WTC11 (cell line): ENCODE results near the gene ELOVL1. TPM values are rescaled to one million over a fixed set of nuclear protein-coding genes. Genes with fewer than 3 reads are reported as not detected.
"Not testable (repeated sequence)": the region's sequence is repeated elsewhere in the genome, so short reads cannot be mapped to it uniquely, and the experiment has no call there.

Experiments used
- ATAC-seq: fragments of 200-7000 bp; cut with Tn5 transposase; 2 replicates; pipeline ENCODE4 v1.10.0; 2021; ENCODE audit warnings: mild to moderate bottlenecking, moderate library complexity
- CTCF ChIA-PET: fragments of 300-600 bp; sonication (Branson Sonifier 250); formaldehyde crosslinking; loops from one replicate; lab custom pipeline; 2021; ENCODE audit warnings: antibody characterized with exemption; lab: Charles Lee
- POLR2A ChIA-PET: fragments of 350-600 bp; sonication (Branson Sonifier 250); formaldehyde crosslinking; loops from one replicate; lab custom pipeline; 2021; ENCODE audit warnings: antibody characterized with exemption; lab: Charles Lee
- DNase-seq: peaks from one replicate; pipeline ENCODE4 v3.0.0; 2021; ENCODE audit warnings: low spot score
- H3K27ac Mint-ChIP-seq: 2 replicates; pipeline ENCODE4 v1.8.0; 2021; ENCODE audit warnings: mixed read lengths
- H3K27me3 Mint-ChIP-seq: 2 replicates; pipeline ENCODE4 v1.8.0; 2021; ENCODE audit warnings: low read depth, mild to moderate bottlenecking, moderate library complexity, mixed read lengths
- H3K36me3 Mint-ChIP-seq: 2 replicates; pipeline ENCODE4 v1.8.0; 2021; ENCODE audit warnings: mixed read lengths
- H3K4me1 Mint-ChIP-seq: 2 replicates; pipeline ENCODE4 v1.8.0; 2022; ENCODE audit warnings: mixed read lengths
- H3K4me3 Mint-ChIP-seq: 2 replicates; pipeline ENCODE4 v1.8.0; 2021; ENCODE audit warnings: mild to moderate bottlenecking, moderate library complexity, mixed read lengths
- H3K9me3 Mint-ChIP-seq: 2 replicates; pipeline ENCODE4 v1.8.0; 2021; ENCODE audit warnings: mixed read lengths
- ATF3 ChIP-seq: sonication (generic); formaldehyde crosslinking; conservative IDR thresholded peaks from 2 replicates; pipeline ENCODE4 v1.8.1; 2022; ENCODE audit warnings: mild to moderate bottlenecking, missing genetic modification reagents
- MYBL2 ChIP-seq: sonication (generic); formaldehyde crosslinking; IDR thresholded peaks from 2 replicates; pipeline ENCODE4 v1.8.1; 2023; ENCODE audit warnings: mild to moderate bottlenecking, moderate library complexity, missing genetic modification reagents
- NFYB ChIP-seq: sonication (generic); formaldehyde crosslinking; conservative IDR thresholded peaks from 2 replicates; pipeline ENCODE4 v1.8.0; 2022; ENCODE audit warnings: low read depth, missing genetic modification reagents
- NR3C1 ChIP-seq: sonication (generic); formaldehyde crosslinking; conservative IDR thresholded peaks from 2 replicates; pipeline ENCODE4 v1.8.1; 2023; ENCODE audit warnings: low read depth, mild to moderate bottlenecking, missing genetic modification reagents
- PREB ChIP-seq: sonication (generic); formaldehyde crosslinking; IDR thresholded peaks from 2 replicates; pipeline ENCODE4 v1.8.1; 2022; ENCODE audit warnings: mild to moderate bottlenecking, missing genetic modification reagents, moderate library complexity, borderline replicate concordance
- PRRX2 ChIP-seq: fragments of 250-450 bp; sonication (Bioruptor Pico); IDR thresholded peaks from 2 replicates; pipeline ENCODE4 v1.8.0; 2021; ENCODE audit warnings: mild to moderate bottlenecking
- ZBTB21 ChIP-seq: sonication (generic); formaldehyde crosslinking; IDR thresholded peaks from 2 replicates; pipeline ENCODE4 v1.8.1; 2023; ENCODE audit warnings: mild to moderate bottlenecking, missing genetic modification reagents, borderline replicate concordance
- ZNF121 ChIP-seq: sonication (generic); formaldehyde crosslinking; IDR thresholded peaks from 2 replicates; pipeline ENCODE4 v1.8.0; 2023; ENCODE audit warnings: missing genetic modification reagents
- total RNA-seq: library from RNA; stranded (reverse); gene quantifications from 3 replicates; pipeline ENCODE4 v1.2.3, GENCODE V29; 2021
- TF ChIP-seq, protein P1 (sequence below): fragments of 250-450 bp; sonication (Bioruptor Pico); IDR thresholded peaks from 2 replicates; pipeline ENCODE4 v1.9.0; 2021; ENCODE audit warnings: mild to moderate bottlenecking
- TF ChIP-seq, protein P2 (sequence below): sonication (generic); formaldehyde crosslinking; IDR thresholded peaks from 2 replicates; pipeline ENCODE4 v1.8.0; 2023; ENCODE audit warnings: missing genetic modification reagents
- TF ChIP-seq, protein P3 (sequence below): fragments of 250-450 bp; sonication (Bioruptor Pico); IDR thresholded peaks from 2 replicates; pipeline ENCODE4 v1.8.0; 2021; ENCODE audit warnings: mild to moderate bottlenecking
- TF ChIP-seq, protein P4 (sequence below): fragments of 250-450 bp; sonication (Bioruptor Pico); IDR thresholded peaks from 2 replicates; pipeline ENCODE4 v1.9.0; 2021; ENCODE audit warnings: moderate library complexity, mild to moderate bottlenecking, inconsistent platforms, borderline replicate concordance
- TF ChIP-seq, protein P5 (sequence below): sonication (generic); formaldehyde crosslinking; IDR thresholded peaks from 2 replicates; pipeline ENCODE4 v1.8.1; 2022; ENCODE audit warnings: low read depth, missing genetic modification reagents, borderline replicate concordance
- TF ChIP-seq, protein P6 (sequence below): sonication (generic); formaldehyde crosslinking; IDR thresholded peaks from 2 replicates; pipeline ENCODE4 v1.8.0; 2023; ENCODE audit warnings: mild to moderate bottlenecking, missing genetic modification reagents

Gene ELOVL1
- total RNA-seq, 1 experiment from 2014 or later: 26.6 TPM

DNA sequence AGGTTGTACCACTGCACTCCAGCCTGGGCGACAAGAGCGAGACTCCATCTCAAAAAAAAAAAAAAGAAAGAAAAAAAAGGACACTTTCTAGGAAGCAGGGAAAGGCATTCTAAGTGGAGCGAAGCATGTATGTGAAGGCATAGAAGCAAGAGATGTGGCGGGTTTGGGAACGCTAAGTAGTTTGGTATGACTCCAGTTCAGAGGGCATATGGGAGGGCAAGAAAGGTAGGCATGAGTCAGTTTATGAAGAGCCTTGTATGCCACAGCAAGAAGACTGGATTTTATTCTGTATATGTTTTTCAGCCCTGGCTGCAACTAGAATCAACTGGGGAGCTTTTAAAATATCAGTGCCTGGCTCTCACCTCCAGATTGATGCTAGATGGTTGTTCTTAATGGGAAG is 4.4 kb upstream of the ELOVL1 start (continued):
- TF ChIP-seq, protein P1, sequence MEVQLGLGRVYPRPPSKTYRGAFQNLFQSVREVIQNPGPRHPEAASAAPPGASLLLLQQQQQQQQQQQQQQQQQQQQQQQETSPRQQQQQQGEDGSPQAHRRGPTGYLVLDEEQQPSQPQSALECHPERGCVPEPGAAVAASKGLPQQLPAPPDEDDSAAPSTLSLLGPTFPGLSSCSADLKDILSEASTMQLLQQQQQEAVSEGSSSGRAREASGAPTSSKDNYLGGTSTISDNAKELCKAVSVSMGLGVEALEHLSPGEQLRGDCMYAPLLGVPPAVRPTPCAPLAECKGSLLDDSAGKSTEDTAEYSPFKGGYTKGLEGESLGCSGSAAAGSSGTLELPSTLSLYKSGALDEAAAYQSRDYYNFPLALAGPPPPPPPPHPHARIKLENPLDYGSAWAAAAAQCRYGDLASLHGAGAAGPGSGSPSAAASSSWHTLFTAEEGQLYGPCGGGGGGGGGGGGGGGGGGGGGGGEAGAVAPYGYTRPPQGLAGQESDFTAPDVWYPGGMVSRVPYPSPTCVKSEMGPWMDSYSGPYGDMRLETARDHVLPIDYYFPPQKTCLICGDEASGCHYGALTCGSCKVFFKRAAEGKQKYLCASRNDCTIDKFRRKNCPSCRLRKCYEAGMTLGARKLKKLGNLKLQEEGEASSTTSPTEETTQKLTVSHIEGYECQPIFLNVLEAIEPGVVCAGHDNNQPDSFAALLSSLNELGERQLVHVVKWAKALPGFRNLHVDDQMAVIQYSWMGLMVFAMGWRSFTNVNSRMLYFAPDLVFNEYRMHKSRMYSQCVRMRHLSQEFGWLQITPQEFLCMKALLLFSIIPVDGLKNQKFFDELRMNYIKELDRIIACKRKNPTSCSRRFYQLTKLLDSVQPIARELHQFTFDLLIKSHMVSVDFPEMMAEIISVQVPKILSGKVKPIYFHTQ (CRISPR knock-in tag): no peak
- TF ChIP-seq, protein P2, sequence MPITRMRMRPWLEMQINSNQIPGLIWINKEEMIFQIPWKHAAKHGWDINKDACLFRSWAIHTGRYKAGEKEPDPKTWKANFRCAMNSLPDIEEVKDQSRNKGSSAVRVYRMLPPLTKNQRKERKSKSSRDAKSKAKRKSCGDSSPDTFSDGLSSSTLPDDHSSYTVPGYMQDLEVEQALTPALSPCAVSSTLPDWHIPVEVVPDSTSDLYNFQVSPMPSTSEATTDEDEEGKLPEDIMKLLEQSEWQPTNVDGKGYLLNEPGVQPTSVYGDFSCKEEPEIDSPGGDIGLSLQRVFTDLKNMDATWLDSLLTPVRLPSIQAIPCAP: no peak

GRCh38 chr1:43370564-43370963 is 2.8 kb upstream of the ELOVL1 start:
- ATAC-seq (no peak), DNase-seq (no peak)
- ChIA-PET POLR2A (no interaction called here), CTCF (interaction anchor here (0.6 to 1.0 kb wide), 2 partner anchors 12 to 30 kb away, joined by 3 read pairs; no protein-coding TSS in a partner anchor)
- Mint-ChIP-seq H3K27ac (no peak overlapping the region), H3K4me1 (peaks cover 21% of the 10 kb centered on the region), H3K9me3 (no peaks in the 10 kb centered on the region), H3K4me3 (no peak overlapping the region), H3K36me3 (no peaks in the 10 kb centered on the region), H3K27me3 (no peaks in the 10 kb centered on the region)
- TF ChIP-seq, protein P3, sequence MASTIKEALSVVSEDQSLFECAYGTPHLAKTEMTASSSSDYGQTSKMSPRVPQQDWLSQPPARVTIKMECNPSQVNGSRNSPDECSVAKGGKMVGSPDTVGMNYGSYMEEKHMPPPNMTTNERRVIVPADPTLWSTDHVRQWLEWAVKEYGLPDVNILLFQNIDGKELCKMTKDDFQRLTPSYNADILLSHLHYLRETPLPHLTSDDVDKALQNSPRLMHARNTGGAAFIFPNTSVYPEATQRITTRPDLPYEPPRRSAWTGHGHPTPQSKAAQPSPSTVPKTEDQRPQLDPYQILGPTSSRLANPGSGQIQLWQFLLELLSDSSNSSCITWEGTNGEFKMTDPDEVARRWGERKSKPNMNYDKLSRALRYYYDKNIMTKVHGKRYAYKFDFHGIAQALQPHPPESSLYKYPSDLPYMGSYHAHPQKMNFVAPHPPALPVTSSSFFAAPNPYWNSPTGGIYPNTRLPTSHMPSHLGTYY (CRISPR knock-in tag): no peak
- TF ChIP-seq, protein P4, sequence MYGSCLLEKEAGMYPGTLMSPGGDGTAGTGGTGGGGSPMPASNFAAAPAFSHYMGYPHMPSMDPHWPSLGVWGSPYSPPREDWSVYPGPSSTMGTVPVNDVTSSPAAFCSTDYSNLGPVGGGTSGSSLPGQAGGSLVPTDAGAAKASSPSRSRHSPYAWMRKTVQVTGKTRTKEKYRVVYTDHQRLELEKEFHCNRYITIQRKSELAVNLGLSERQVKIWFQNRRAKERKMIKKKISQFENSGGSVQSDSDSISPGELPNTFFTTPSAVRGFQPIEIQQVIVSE (CRISPR knock-in tag): no peak
- TF ChIP-seq PRRX2 (CRISPR knock-in tag): no peak
- TF ChIP-seq, protein P5, sequence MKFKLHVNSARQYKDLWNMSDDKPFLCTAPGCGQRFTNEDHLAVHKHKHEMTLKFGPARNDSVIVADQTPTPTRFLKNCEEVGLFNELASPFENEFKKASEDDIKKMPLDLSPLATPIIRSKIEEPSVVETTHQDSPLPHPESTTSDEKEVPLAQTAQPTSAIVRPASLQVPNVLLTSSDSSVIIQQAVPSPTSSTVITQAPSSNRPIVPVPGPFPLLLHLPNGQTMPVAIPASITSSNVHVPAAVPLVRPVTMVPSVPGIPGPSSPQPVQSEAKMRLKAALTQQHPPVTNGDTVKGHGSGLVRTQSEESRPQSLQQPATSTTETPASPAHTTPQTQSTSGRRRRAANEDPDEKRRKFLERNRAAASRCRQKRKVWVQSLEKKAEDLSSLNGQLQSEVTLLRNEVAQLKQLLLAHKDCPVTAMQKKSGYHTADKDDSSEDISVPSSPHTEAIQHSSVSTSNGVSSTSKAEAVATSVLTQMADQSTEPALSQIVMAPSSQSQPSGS (CRISPR knock-in tag): no peak
- no peak for TF ChIP-seq MYBL2 (CRISPR knock-in tag)
- no peak for TF ChIP-seq ATF3
- no peak for TF ChIP-seq PREB (CRISPR knock-in tag)

- not testable (repeated sequence) for H3K27ac Mint-ChIP-seq, ATAC-seq, H3K36me3 Mint-ChIP-seq, H3K4me3 Mint-ChIP-seq, H3K9me3 Mint-ChIP-seq, H3K27me3 Mint-ChIP-seq, DNase-seq
- H3K4me1 Mint-ChIP-seq: peaks cover 23% of the 10 kb centered on the region
- CTCF ChIA-PET: interaction anchor here (0.6 kb wide), 1 partner anchor 29 kb away, joined by 3 read pairs; no protein-coding TSS in a partner anchor
- POLR2A ChIA-PET: interaction anchor here (0.7 kb wide), 1 partner anchor 11 kb away, joined by 5 read pairs; the partner anchor contains the start of gene CDC20
- peak; percentile 70 for TF ChIP-seq ZNF121 (CRISPR knock-in tag)
Measured at GRCh38 chr1:43369779-43370178, 2.0 kb upstream of the ELOVL1 start.

GRCh38 chr1:43368646-43369020 is 822 bp upstream of the ELOVL1 start:
- Mint-ChIP-seq H3K9me3 (no peaks in the 10 kb centered on the region), H3K36me3 (peaks cover 14% of the 10 kb centered on the region), H3K4me1 (peaks cover 23% of the 10 kb centered on the region), H3K4me3 (peak overlapping the region; percentile 81), H3K27ac (peak overlapping the region; percentile 97), H3K27me3 (no peaks in the 10 kb centered on the region)
- ChIA-PET CTCF (interaction anchor here (1.3 to 2.5 kb wide), 5 partner anchors 11 to 83 kb away, joined by 4 to 23 read pairs (median 7); partner anchors contain the start of genes C1orf210, CDC20, MED8 and SZT2), POLR2A (interaction anchor here (1.0 to 2.1 kb wide), 3 partner anchors 10 to 98 kb away, joined by 5 to 17 read pairs (median 5); partner anchors contain the start of genes CDC20, MED8, SZT2 and TMEM125)
- ATAC-seq (no peak), DNase-seq (no peak)
- TF ChIP-seq NFYB (no peak), NR3C1 (no peak), PREB (CRISPR knock-in tag) (no peak), ZBTB21 (CRISPR knock-in tag) (no peak)
- TF ChIP-seq, protein P6, sequence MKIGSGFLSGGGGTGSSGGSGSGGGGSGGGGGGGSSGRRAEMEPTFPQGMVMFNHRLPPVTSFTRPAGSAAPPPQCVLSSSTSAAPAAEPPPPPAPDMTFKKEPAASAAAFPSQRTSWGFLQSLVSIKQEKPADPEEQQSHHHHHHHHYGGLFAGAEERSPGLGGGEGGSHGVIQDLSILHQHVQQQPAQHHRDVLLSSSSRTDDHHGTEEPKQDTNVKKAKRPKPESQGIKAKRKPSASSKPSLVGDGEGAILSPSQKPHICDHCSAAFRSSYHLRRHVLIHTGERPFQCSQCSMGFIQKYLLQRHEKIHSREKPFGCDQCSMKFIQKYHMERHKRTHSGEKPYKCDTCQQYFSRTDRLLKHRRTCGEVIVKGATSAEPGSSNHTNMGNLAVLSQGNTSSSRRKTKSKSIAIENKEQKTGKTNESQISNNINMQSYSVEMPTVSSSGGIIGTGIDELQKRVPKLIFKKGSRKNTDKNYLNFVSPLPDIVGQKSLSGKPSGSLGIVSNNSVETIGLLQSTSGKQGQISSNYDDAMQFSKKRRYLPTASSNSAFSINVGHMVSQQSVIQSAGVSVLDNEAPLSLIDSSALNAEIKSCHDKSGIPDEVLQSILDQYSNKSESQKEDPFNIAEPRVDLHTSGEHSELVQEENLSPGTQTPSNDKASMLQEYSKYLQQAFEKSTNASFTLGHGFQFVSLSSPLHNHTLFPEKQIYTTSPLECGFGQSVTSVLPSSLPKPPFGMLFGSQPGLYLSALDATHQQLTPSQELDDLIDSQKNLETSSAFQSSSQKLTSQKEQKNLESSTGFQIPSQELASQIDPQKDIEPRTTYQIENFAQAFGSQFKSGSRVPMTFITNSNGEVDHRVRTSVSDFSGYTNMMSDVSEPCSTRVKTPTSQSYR: no peak
